NB4 (cell line): ENCODE data around the gene AFAP1L2.

Experiments used
- CTCF ChIP-seq: IDR thresholded peaks from one replicate; pipeline ENCODE4 v1.5.1; 2012; ENCODE audit warnings: low read depth, low read length
- POLR2A ChIP-seq: IDR thresholded peaks from 2 replicates; pipeline ENCODE4 v1.6.1; 2011; ENCODE audit warnings: mild to moderate bottlenecking; ENCODE audit not compliant: insufficient read length; ENCODE audit errors: extremely low read depth

DNA sequence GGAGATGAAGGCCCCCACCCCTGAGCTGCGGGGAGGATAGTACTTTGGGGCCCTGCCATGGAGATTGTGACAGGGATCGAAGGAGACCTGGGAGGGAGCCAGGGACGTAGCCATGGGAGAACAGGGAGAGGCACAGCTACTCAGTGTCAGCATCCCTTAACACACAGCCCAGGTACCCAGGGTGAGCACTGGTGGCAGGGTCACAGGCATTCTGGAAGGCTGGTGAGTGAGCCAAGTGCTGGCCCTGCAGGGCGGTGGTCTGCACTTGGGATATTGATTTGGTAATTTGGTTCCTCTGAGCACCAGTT is 125.5 kb downstream of the AFAP1L2 start:
- TF ChIP-seq CTCF (no peak), POLR2A (no peak)
